ENCODE data around the gene HS3ST6. TPM values are rescaled to one million over a fixed set of nuclear protein-coding genes. Genes with fewer than 3 reads are reported as not detected.

HS3ST6 gene
- total RNA-seq, 1 donor from 2014 or later, result not detected

GRCh38 chr16:1953734-1954133 lies 35.5 kb upstream of the HS3ST6 start:
- H3K36me3 ChIP-seq (ENCODE audit: control insufficient read depth, insufficient read depth, low read length), result no peaks in the 10 kb centered on the region
- no peak for FAIRE-seq
- H3K4me3 ChIP-seq (ENCODE audit: low read depth, low read length), result no peak overlapping the region
- no peaks in the 10 kb centered on the region for H3K27me3 ChIP-seq (ENCODE audit: control insufficient read depth, insufficient read depth, low read length)
- TF ChIP-seq CTCF (IDR thresholded peaks at IDR 0.05; ENCODE audit: insufficient read depth, low read length, severe bottlenecking), result no peak
- DNase-seq (ENCODE audit: low read depth), result no peak

GRCh38 chr16:1950559-1950958 lies 32.3 kb upstream of the HS3ST6 start:
- no peak for FAIRE-seq
- Histone ChIP-seq H3K4me3 (ENCODE audit: low read depth, low read length) (no peak overlapping the region), H3K36me3 (ENCODE audit: control insufficient read depth, insufficient read depth, low read length) (no peaks in the 10 kb centered on the region), H3K27me3 (ENCODE audit: control insufficient read depth, insufficient read depth, low read length) (no peaks in the 10 kb centered on the region)
- no peak for DNase-seq (ENCODE audit: low read depth)
- TF ChIP-seq CTCF (IDR thresholded peaks at IDR 0.05; ENCODE audit: insufficient read depth, low read length, severe bottlenecking), result no peak

GRCh38 chr16:1950047-1950446 lies 31.8 kb upstream of the HS3ST6 start:
- DNase-seq (ENCODE audit: low read depth), result peak; percentile 89
- Histone ChIP-seq H3K4me3 (ENCODE audit: low read depth, low read length) (no peak overlapping the region), H3K36me3 (ENCODE audit: control insufficient read depth, insufficient read depth, low read length) (no peaks in the 10 kb centered on the region), H3K27me3 (ENCODE audit: control insufficient read depth, insufficient read depth, low read length) (no peaks in the 10 kb centered on the region)
- peak; percentile 39 for TF ChIP-seq CTCF (IDR thresholded peaks at IDR 0.05; ENCODE audit: insufficient read depth, low read length, severe bottlenecking)
- no peak for FAIRE-seq

- Histone ChIP-seq H3K27me3 (ENCODE audit: control insufficient read depth, insufficient read depth, low read length) (no peaks in the 10 kb centered on the region), H3K36me3 (ENCODE audit: control insufficient read depth, insufficient read depth, low read length) (no peaks in the 10 kb centered on the region), H3K4me3 (ENCODE audit: low read depth, low read length) (no peak overlapping the region)
- peak; percentile 51 for DNase-seq (ENCODE audit: low read depth)
- TF ChIP-seq CTCF (IDR thresholded peaks at IDR 0.05; ENCODE audit: insufficient read depth, low read length, severe bottlenecking), result no peak
- no peak for FAIRE-seq
Observed at GRCh38 chr16:1949507-1949906, 31.3 kb upstream of the HS3ST6 start.

- Histone ChIP-seq H3K4me3 (ENCODE audit: low read depth, low read length) (no peak overlapping the region), H3K36me3 (ENCODE audit: control insufficient read depth, insufficient read depth, low read length) (no peaks in the 10 kb centered on the region), H3K27me3 (ENCODE audit: control insufficient read depth, insufficient read depth, low read length) (no peaks in the 10 kb centered on the region)
- DNase-seq (ENCODE audit: low read depth), result no peak
- no peak for TF ChIP-seq CTCF (IDR thresholded peaks at IDR 0.05; ENCODE audit: insufficient read depth, low read length, severe bottlenecking)
- no peak for FAIRE-seq
Observed at GRCh38 chr16:1947369-1947670, 29.1 kb upstream of the HS3ST6 start.

GRCh38 chr16:1946495-1947368 lies 28.5 kb upstream of the HS3ST6 start:
- FAIRE-seq, result no peak
- no peaks in the 10 kb centered on the region for H3K36me3 ChIP-seq (ENCODE audit: control insufficient read depth, insufficient read depth, low read length)
- TF ChIP-seq CTCF (IDR thresholded peaks at IDR 0.05; ENCODE audit: insufficient read depth, low read length, severe bottlenecking), result no peak
- no peak for DNase-seq (ENCODE audit: low read depth)
- no peak overlapping the region for H3K4me3 ChIP-seq (ENCODE audit: low read depth, low read length)
- H3K27me3 ChIP-seq (ENCODE audit: control insufficient read depth, insufficient read depth, low read length), result no peaks in the 10 kb centered on the region
